ENCODE results near the gene KIT.

Gene KIT

GRCh38 chr4:54729256-54729655 lies 71.5 kb downstream of the KIT start:
- Histone ChIP-seq H3K36me3 (replicated peaks; ENCODE audit: insufficient read depth, low read length) (no peaks in the 10 kb centered on the region), H3K4me3 (ENCODE audit: low read length) (no peak overlapping the region), H3F3A (ENCODE audit: insufficient read depth, low read length) (no peaks in the 10 kb centered on the region), H4K20me1 (ENCODE audit: insufficient read depth, low read length) (no peaks in the 10 kb centered on the region), H3K4me2 (ENCODE audit: low read depth, low read length) (no peak overlapping the region), H3K27ac (ENCODE audit: low read length) (no peak overlapping the region), H3K27me3 (replicated peaks; ENCODE audit: insufficient read depth, low read length) (no peaks in the 10 kb centered on the region), H3K79me2 (ENCODE audit: low read length) (no peaks in the 10 kb centered on the region), H3K9me2 (replicated peaks; ENCODE audit: insufficient read depth, low read length) (no peaks in the 10 kb centered on the region), H2AFZ (ENCODE audit: low read length) (no peak overlapping the region), H3K9ac (ENCODE audit: low read length) (no peak overlapping the region), H3K4me1 (ENCODE audit: low read length) (no peaks in the 10 kb centered on the region), H3K9me3 (replicated peaks; ENCODE audit: insufficient read depth, low read length) (no peaks in the 10 kb centered on the region)
- DNase-seq: no peak
- TF ChIP-seq EZH2 (optimal IDR thresholded peaks at IDR 0.05; ENCODE audit: low read depth, low read length) (no peak), EZH2phosphoT487 (IDR thresholded peaks at IDR 0.05; ENCODE audit: low read length) (no peak)
- TF ChIP-seq, protein P1, sequence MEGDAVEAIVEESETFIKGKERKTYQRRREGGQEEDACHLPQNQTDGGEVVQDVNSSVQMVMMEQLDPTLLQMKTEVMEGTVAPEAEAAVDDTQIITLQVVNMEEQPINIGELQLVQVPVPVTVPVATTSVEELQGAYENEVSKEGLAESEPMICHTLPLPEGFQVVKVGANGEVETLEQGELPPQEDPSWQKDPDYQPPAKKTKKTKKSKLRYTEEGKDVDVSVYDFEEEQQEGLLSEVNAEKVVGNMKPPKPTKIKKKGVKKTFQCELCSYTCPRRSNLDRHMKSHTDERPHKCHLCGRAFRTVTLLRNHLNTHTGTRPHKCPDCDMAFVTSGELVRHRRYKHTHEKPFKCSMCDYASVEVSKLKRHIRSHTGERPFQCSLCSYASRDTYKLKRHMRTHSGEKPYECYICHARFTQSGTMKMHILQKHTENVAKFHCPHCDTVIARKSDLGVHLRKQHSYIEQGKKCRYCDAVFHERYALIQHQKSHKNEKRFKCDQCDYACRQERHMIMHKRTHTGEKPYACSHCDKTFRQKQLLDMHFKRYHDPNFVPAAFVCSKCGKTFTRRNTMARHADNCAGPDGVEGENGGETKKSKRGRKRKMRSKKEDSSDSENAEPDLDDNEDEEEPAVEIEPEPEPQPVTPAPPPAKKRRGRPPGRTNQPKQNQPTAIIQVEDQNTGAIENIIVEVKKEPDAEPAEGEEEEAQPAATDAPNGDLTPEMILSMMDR (IDR thresholded peaks at IDR 0.05; ENCODE audit: low read length): no peak

DNA sequence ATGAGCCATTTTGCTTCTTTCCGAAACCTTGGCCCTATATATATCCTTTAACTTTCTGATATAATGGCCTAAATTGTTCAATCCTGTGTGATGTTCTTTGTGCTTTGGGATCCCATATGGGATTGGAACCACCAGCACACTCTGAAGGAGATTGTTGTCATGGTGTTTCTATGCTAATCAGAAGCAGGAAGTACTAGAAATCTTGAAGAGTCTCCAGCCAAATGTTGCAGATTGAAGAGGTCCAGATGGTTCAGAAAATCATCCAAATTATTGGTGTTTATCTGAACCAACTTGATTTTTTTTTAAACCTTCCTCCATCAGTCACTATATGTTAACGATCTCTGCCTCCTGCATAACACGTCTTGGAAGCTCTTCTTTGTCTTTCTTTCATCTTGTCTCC lies 72.8 kb downstream of the KIT start:
- H3K9me3 ChIP-seq (replicated peaks; ENCODE audit: insufficient read depth, low read length): no peaks in the 10 kb centered on the region
- TF ChIP-seq, protein P1 (IDR thresholded peaks at IDR 0.05; ENCODE audit: low read length): no peak
- no peak for TF ChIP-seq EZH2phosphoT487 (IDR thresholded peaks at IDR 0.05; ENCODE audit: low read length)
- TF ChIP-seq EZH2 (optimal IDR thresholded peaks at IDR 0.05; ENCODE audit: low read depth, low read length): no peak
- H3K9ac ChIP-seq (ENCODE audit: low read length): no peak overlapping the region
- DNase-seq: no peak
- no peaks in the 10 kb centered on the region for H3K36me3 ChIP-seq (replicated peaks; ENCODE audit: insufficient read depth, low read length)
- no peaks in the 10 kb centered on the region for H3K9me2 ChIP-seq (replicated peaks; ENCODE audit: insufficient read depth, low read length)
- H3K4me1 ChIP-seq (ENCODE audit: low read length): no peaks in the 10 kb centered on the region
- H3K27ac ChIP-seq (ENCODE audit: low read length): no peak overlapping the region
- H3K4me2 ChIP-seq (ENCODE audit: low read depth, low read length): no peak overlapping the region
- H2AFZ ChIP-seq (ENCODE audit: low read length): no peak overlapping the region
- H3K4me3 ChIP-seq (ENCODE audit: low read length): no peak overlapping the region
- H4K20me1 ChIP-seq (ENCODE audit: insufficient read depth, low read length): no peaks in the 10 kb centered on the region
- no peaks in the 10 kb centered on the region for H3F3A ChIP-seq (ENCODE audit: insufficient read depth, low read length)
- H3K79me2 ChIP-seq (ENCODE audit: low read length): no peaks in the 10 kb centered on the region
- H3K27me3 ChIP-seq (replicated peaks; ENCODE audit: insufficient read depth, low read length): no peaks in the 10 kb centered on the region

DNA sequence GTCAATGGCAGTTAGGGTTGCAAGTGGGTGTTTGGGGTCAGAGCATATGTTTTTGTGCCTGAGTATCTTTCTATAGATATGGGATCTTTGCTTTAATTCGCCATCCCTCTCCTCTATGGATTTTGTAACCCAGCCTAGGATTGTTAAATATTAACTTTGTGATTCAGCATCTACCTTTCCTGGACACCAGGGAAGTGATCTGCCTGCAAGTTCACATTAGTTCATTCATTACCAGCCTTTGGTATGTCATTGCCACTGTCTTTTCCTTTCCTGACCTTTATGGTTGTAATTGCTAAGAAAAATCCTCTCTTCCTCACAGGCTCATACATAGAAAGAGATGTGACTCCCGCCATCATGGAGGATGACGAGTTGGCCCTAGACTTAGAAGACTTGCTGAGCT lies 73.8 kb downstream of the KIT start:
- Histone ChIP-seq H2AFZ (ENCODE audit: low read length) (no peak overlapping the region), H3K27me3 (replicated peaks; ENCODE audit: insufficient read depth, low read length) (no peaks in the 10 kb centered on the region), H3K27ac (ENCODE audit: low read length) (no peak overlapping the region), H3K4me2 (ENCODE audit: low read depth, low read length) (no peak overlapping the region), H3K9ac (ENCODE audit: low read length) (no peak overlapping the region), H3K4me3 (ENCODE audit: low read length) (no peak overlapping the region), H3K9me3 (replicated peaks; ENCODE audit: insufficient read depth, low read length) (no peaks in the 10 kb centered on the region), H3K79me2 (ENCODE audit: low read length) (no peaks in the 10 kb centered on the region), H3K9me2 (replicated peaks; ENCODE audit: insufficient read depth, low read length) (no peaks in the 10 kb centered on the region), H3K36me3 (replicated peaks; ENCODE audit: insufficient read depth, low read length) (no peaks in the 10 kb centered on the region), H3F3A (ENCODE audit: insufficient read depth, low read length) (no peaks in the 10 kb centered on the region), H3K4me1 (ENCODE audit: low read length) (no peaks in the 10 kb centered on the region), H4K20me1 (ENCODE audit: insufficient read depth, low read length) (no peaks in the 10 kb centered on the region)
- no peak for DNase-seq
- TF ChIP-seq EZH2phosphoT487 (IDR thresholded peaks at IDR 0.05; ENCODE audit: low read length) (no peak), EZH2 (optimal IDR thresholded peaks at IDR 0.05; ENCODE audit: low read depth, low read length) (no peak)
- TF ChIP-seq, protein P1 (IDR thresholded peaks at IDR 0.05; ENCODE audit: low read length): no peak
